Endothelial cell of umbilical vein (primary cell): Measurements from ENCODE around the gene PER1. TPM values are rescaled to one million over a fixed set of nuclear protein-coding genes. Genes with fewer than 3 reads are reported as not detected.

ENCODE experiments used
- BruUV-seq: library from RNA; stranded (reverse); fragments of 400-500 nt; replicated peaks from 2 replicates; lab custom pipeline; 2021; lab: Mats Ljungman, UMichigan
- CTCF ChIA-PET: fragments of 300-600, 350-600 bp; sonication (Branson Sonifier 250); formaldehyde crosslinking; loops from one replicate; lab custom pipeline; 2021; ENCODE audit warnings: antibody characterized with exemption, inconsistent platforms; lab: Charles Lee
- POLR2A ChIA-PET: fragments of 300-600, 350-600 bp; sonication (Branson Sonifier 250); formaldehyde crosslinking; loops from one replicate; lab custom pipeline; 2021; ENCODE audit warnings: antibody characterized with exemption, inconsistent platforms; lab: Charles Lee
- DNase-seq: peaks from one replicate; pipeline ENCODE4 v3.0.0-alpha.2; 2011; ENCODE audit warnings: low read depth, low spot score
- FAIRE-seq: peaks from 2 replicates; lab custom pipeline; 2011; peaks lifted over from hg19 to GRCh38; lab: Jason Lieb, UNC
- H2AFZ ChIP-seq: 2 replicates; pipeline ENCODE4 v1.6.0; 2012; ENCODE audit warnings: low read depth, low read length, control low read depth, inconsistent platforms
- H3K27ac ChIP-seq: 2 replicates; pipeline ENCODE4 v1.5.1; 2011; ENCODE audit warnings: low read depth, mild to moderate bottlenecking, control low read depth, low read length, moderate library complexity; ENCODE audit not compliant: insufficient read depth
- H3K27me3 ChIP-seq, 2 experiments: 2 replicates each; pipeline versions ENCODE4 v1.6.0 to v1.6.1; 2011; ENCODE audit warnings: low read length in 2 of 2, mixed read lengths in 1 of 2; ENCODE audit not compliant: control insufficient read depth in 2 of 2, insufficient read depth in 2 of 2
- H3K36me3 ChIP-seq, 2 experiments: 2 replicates in 1 of 2; 3 replicates in 1 of 2; pipeline ENCODE4 v1.5.1; 2011; ENCODE audit warnings: low read length in 2 of 2, mild to moderate bottlenecking in 1 of 2, moderate library complexity in 1 of 2; ENCODE audit not compliant: control insufficient read depth in 2 of 2, insufficient read depth in 2 of 2; ENCODE audit errors: extremely low read depth in 1 of 2
- H3K4me1 ChIP-seq: 3 replicates; pipeline ENCODE4 v1.5.1; 2011; ENCODE audit warnings: mild to moderate bottlenecking, low read length; ENCODE audit not compliant: control insufficient read depth, insufficient read depth; ENCODE audit errors: extremely low read depth
- H3K4me2 ChIP-seq: 2 replicates; pipeline ENCODE4 v1.6.1; 2011; ENCODE audit warnings: low read length, control low read depth, mixed read lengths; ENCODE audit not compliant: insufficient read depth
- H3K4me3 ChIP-seq, 3 experiments: fragments of 200-600 bp in 1 of 3; sonication (generic), shearing (Covaris generic) in 1 of 3; replicated peaks in 1 of 3; 2 replicates each; pipeline ENCODE4 v1.5.1; 2011 to 2016; ENCODE audit warnings: control low read depth in 3 of 3, low read length in 3 of 3, mild to moderate bottlenecking in 2 of 3, inconsistent platforms in 1 of 3, low read depth in 1 of 3, moderate library complexity in 1 of 3; ENCODE audit not compliant: insufficient read depth in 1 of 3
- H3K79me2 ChIP-seq: 2 replicates; pipeline ENCODE4 v1.6.0; 2012; ENCODE audit warnings: low read length, inconsistent platforms; ENCODE audit not compliant: control insufficient read depth, insufficient read depth
- H3K9ac ChIP-seq: replicated peaks from 2 replicates; pipeline ENCODE3; 2011; ENCODE audit warnings: low read length, control low read depth; ENCODE audit not compliant: insufficient read depth; ENCODE audit errors: extremely low read depth
- H3K9me1 ChIP-seq: replicated peaks from 3 replicates; pipeline ENCODE4 v1.6.0; 2011; ENCODE audit warnings: mild to moderate bottlenecking, low read length; ENCODE audit not compliant: control insufficient read depth, insufficient read depth; ENCODE audit errors: extremely low read depth
- H3K9me3 ChIP-seq: replicated peaks from 2 replicates; pipeline ENCODE4 v1.5.1; 2012; ENCODE audit warnings: low read length, inconsistent platforms; ENCODE audit not compliant: control insufficient read depth, insufficient read depth
- H4K20me1 ChIP-seq: replicated peaks from 2 replicates; pipeline ENCODE3; 2011; ENCODE audit warnings: mild to moderate bottlenecking, low read length; ENCODE audit not compliant: control insufficient read depth, insufficient read depth; ENCODE audit errors: extremely low read depth
- CTCF ChIP-seq, 2 donors: IDR thresholded peaks; 1 replicate in 1 of 2; 2 replicates in 1 of 2; pipeline ENCODE4 v1.5.1; 2011; ENCODE audit warnings: low read length in 2 of 2, mild to moderate bottlenecking in 2 of 2, moderate library complexity in 2 of 2, control low read depth in 1 of 2, inconsistent platforms in 1 of 2, low read depth in 1 of 2; ENCODE audit not compliant: insufficient read depth in 1 of 2; ENCODE audit errors: extremely low read depth in 1 of 2
- GATA2 ChIP-seq: IDR thresholded peaks from 2 replicates; pipeline ENCODE4 v1.7.0; 2011; ENCODE audit warnings: low read depth, mild to moderate bottlenecking, moderate library complexity, mixed read lengths, low read length; ENCODE audit not compliant: insufficient read length, insufficient read depth
- MAX ChIP-seq: IDR thresholded peaks from 2 replicates; pipeline ENCODE4 v1.6.1; 2011; ENCODE audit not compliant: insufficient read depth, insufficient read length
- POLR2A ChIP-seq: IDR thresholded peaks from 2 replicates; pipeline ENCODE4 v1.6.1; 2012; ENCODE audit warnings: low read depth, mild to moderate bottlenecking, control low read depth, low read length
- POLR2AphosphoS5 ChIP-seq: IDR thresholded peaks from 2 replicates; pipeline ENCODE4 v1.6.1; 2012; ENCODE audit warnings: low read depth, mild to moderate bottlenecking, control low read depth, low read length, moderate library complexity; ENCODE audit not compliant: insufficient read depth
- dilution Hi-C: fragments of 300-500 bp; cut with MboI; formaldehyde crosslinking; loops from one replicate; pipeline ENCODE4 v1.15.0; 2019; ENCODE audit warnings: low sequenced_read_pairs; ENCODE audit not compliant: extremely low pct_ligation_motif_present
- intact Hi-C: fragments of 100-400 bp; cut with micrococcal nuclease; formaldehyde crosslinking; loops from one replicate; pipeline ENCODE4 v1.10.0; 2022
- polyA plus RNA-seq, 4 experiments: library from polyadenylated mRNA; depleted of rRNA in 3 of 4; stranded (reverse) in 3 of 4; unstranded in 1 of 4; fragments of >200 nt; gene quantifications; 2 replicates each; pipeline versions ENCODE4 v1.2.1 to v1.2.3, GENCODE V29; 2011 to 2012; ENCODE audit warnings: missing spikeins in 1 of 4
- total RNA-seq: library from RNA; stranded (reverse); gene quantifications from 2 replicates; pipeline ENCODE4 v1.2.3, GENCODE V29; 2021

The PER1 gene
- total and polyA plus RNA-seq, 2 donors (not counting 3 experiments of a cell fraction or from before 2014, with no cell fraction given): 12.1 to 32.1 TPM

DNA sequence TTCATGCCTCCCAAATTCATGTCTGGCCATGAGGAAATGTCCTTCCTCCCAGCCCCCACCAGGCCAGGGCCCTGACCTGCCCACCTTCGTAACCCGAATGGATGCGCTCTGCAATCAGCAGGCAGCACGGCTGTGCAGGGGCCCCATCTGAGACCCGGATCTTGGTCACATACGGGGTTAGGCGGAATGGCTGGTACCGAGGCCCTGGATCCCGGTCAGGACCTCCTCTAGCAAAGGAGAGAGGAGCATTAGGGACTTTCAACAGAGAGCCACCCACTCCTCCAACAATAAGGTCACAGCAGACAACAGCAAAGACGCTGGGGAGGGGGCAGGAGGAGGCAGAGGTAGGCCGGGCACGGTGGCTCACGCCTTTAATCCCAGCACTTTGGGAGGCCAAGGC, 3.6 kb downstream of the PER1 start:
- dilution Hi-C loops: no loop called here
- CTCF ChIA-PET: no interaction called here
- peaks cover 22% of the 10 kb centered on the region for H3K4me1 ChIP-seq
- no peaks in the 10 kb centered on the region for H3K9me3 ChIP-seq
- H3K36me3 ChIP-seq: peaks cover 2 to 59% of the 10 kb centered on the region in 2 experiments
- POLR2A ChIA-PET: no interaction called here
- H3K9ac ChIP-seq: no peak overlapping the region
- H3K4me3 ChIP-seq: no peak overlapping the region
- DNase-seq (no peak), FAIRE-seq (no peak)
- H3K4me2 ChIP-seq: no peak overlapping the region
- no peaks in the 10 kb centered on the region for H4K20me1 ChIP-seq
- no peak overlapping the region for H2AFZ ChIP-seq
- H3K9me1 ChIP-seq: no peaks in the 10 kb centered on the region
- no TSS peak for BruUV-seq
- H3K79me2 ChIP-seq: peaks cover 5% of the 10 kb centered on the region
- TF ChIP-seq GATA2 (no peak), POLR2A (no peak), CTCF (IDR thresholded peaks at IDR 0.05; ENCODE audit: extremely low read depth in 1 of 2, insufficient read depth in 1 of 2, low read depth in 1 of 2, low read length in 2 of 2) (no peak), POLR2AphosphoS5 (no peak), MAX (no peak)
- H3K27ac ChIP-seq: no peak overlapping the region
- intact Hi-C loops: no loop called here
- H3K27me3 ChIP-seq: no peaks in the 10 kb centered on the region
